Mesenteric fat pad (tissue), 1 donor: ENCODE results near the gene IL13RA1. TPM values are rescaled to one million over a fixed set of nuclear protein-coding genes. Genes with fewer than 3 reads are reported as not detected.
"Not testable (repeated sequence)": the region's sequence is repeated elsewhere in the genome, so short reads cannot be mapped to it uniquely, and the experiment has no call there.

Source experiments
- DNase-seq: peaks from one replicate; pipeline ENCODE4 v3.0.0-alpha.2; 2020; ENCODE audit warnings: low spot score
- total RNA-seq: library from RNA; stranded (reverse); fragmentation: NEBNext Ultra II Directional; extraction: Animal tissue kit (Norgen Biotek cat#: 25700); gene quantifications from one replicate; pipeline ENCODE4 v1.2.1, GENCODE V29; 2021
- donor health status: DM: yes; HTN: yes; CAD: no.

The IL13RA1 gene
- total RNA-seq, 1 donor from 2014 or later, result 66.7 TPM

DNA sequence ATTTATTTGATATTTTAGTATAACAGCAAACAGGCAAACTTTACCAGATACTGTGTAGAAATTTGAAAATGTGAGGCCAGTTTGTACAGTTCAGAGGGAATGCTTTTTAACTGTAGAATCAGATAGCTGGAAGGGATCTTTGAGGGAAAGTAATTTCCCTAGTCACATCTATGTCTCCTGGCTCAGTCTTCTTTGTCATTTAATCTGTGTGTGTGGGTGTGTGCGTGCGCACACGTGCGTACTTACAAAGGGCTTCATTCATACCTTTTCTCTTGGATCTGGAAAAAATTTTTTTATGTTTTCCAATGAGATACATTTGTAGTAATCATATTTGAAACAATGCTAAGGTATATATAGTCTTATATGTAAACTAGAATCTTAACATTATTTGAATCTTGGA lies 44.6 kb downstream of the IL13RA1 start:
- DNase-seq, result no peak

DNA sequence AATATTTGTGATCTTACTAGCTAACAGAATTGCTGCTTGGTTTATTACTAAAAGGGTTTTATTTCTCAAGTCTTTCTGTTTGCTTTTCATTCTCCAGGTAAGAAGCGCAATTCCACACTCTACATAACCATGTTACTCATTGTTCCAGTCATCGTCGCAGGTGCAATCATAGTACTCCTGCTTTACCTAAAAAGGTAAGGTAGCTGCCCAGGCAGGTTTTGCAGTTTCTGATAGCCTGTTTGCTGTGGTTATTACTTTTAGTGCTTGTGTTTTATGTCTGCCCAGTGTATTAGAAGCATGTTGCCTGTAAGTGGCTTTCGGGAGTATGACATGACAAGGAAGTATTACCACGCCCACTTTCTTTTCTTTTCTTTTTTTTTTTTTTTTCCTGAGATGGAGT lies 46.4 kb downstream of the IL13RA1 start:
- DNase-seq, result no peak

DNA sequence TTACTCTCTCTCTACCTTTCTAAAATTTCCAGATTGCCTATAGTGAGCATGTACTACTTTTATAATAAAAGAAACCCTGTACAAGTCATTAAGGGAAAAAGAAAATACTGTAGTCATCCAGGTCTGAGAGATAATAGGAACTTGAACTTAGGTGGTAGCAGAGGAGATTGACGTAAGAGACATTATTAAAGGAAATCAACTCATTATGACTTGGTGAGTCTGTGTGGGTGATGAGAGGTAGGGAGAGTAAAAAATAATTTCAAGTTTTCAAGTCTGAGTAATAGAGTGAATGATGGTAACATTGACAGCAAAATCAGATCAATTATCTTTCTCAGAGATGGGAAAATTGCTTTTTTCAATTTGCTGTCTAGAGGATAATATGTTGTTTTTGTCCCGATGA lies 52.2 kb downstream of the IL13RA1 start:
- DNase-seq, result no peak

DNA sequence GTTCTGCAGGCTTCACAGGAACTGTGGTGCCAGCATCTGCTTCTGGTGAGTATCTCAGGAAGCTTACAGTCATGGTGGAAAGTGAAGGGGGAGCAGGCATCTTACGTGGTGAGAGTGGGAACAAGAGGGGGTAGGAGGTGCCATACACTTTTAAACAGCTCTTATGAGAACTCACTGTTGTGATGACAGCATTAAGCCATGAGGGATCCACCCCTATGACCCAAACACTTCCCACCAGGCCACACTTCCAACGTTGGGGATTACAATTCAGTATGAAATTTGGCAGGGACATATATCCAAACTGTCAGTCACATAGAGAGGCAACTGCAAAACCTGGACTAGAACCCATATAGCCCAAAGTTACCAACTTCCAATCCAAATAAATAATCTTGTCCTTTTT lies 53.1 kb downstream of the IL13RA1 start:
- no peak for DNase-seq

DNA sequence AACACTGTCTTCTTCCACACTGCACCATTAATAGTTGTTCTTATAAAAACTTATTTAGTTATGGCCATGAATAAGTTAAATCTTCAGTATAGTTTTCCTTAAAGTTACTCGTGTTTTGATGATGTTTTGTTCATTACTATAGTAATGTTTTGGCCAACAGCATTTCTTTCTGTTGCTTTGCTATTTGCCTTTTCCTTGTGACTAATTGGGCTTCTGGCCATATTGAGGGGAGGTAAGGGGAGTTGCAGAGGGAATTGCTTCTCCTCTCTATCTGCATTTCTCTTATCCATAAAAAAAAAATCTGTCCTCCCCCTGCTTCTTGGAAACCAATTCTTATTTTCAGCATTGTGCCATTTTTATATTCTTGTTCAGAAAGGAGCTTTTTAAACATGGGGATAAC lies 53.5 kb downstream of the IL13RA1 start:
- DNase-seq, result no peak

DNA sequence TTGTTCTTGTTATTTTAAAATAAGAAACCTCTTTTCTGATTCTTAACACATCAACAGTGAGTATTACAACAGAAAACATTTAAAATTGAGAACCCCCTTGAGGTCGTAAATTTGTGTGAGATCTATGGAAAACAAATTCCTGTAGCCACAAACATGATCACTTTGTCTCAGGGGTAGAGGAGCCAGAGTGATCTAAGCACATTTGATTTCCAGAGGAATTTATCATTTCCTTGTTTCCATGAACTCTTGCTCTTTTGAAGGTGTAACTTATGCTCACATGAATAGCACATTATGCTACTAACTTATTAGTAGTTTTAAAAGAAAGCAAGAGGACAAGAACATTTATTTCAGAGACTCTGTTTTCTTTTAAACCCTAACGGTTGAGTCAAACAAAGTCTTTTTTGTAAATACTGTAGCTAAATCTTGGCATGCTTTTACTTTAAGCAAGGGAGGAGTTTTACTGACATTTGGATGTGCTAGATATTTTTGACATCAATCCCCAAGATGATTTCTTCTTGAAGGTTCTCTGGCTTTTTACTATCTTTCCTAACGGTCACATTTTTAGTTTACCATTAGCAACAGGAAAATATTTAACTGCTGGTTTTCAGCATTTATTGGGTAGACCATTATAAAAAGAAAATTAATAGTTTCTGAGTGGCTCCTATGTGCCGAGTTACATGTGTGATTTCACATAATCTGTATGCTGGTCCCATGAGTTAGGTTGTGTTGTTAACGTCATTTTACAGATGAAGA lies 68.3 kb downstream of the IL13RA1 start:
- DNase-seq, result no peak

DNA sequence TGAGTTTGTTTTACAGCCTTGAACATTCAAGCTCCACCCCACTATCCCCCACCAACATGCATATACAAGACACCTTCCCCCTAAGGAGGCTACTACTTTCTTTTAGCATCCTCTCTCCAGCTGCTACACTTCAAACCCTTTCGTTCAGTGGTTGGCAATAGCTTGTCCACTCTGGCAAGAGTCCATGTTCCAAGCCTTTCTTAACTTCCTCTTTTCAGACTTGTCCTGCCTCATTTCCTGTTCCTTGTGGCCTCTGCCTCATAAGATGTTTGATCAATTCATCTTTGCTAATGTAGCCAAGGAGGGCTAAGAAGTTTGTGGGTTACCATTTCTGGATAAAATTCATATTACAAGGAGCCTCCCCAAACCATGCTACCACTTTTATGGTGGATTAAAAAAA lies 75.5 kb downstream of the IL13RA1 start:
- no peak for DNase-seq

DNA sequence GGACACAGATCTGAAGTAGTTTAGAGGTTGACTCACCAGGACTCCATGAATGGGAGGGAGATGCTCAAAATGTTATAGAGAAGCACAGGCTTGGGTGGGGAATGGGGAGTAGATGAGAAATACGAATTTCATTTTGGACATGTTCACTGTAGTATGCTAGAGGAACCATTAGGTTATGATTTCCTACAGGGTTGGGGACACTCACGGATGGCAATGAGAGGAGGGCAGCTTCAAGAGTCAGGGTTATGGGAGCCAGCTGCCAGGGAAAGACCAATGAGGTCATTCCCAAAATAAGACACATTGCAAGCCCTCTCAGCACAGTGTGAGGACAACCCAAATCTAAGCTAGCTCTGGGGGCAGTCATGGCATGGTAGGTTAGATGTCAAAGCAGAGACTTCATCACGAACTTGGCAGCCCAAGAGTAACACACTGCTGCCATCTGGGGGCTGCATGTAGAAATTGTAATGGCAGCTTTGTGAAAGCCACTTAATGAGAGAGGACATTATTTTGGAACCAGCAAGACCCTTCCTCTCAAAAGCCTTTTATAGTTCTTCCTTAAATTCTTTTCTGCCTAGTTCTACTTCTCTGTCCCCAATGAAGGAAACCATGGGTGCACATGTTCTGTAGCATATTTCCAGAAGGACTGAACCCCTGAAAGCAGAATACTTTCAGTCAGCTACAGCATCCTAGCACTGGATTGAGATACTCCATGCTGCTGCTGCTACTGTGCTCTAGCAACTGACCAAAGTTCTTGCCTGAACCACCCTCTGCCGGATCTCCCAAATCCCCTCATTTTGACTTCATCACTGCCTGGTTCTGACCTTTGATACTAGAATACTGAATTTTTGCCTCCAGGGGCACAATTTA lies 80.0 kb downstream of the IL13RA1 start:
- DNase-seq, result no peak

DNA sequence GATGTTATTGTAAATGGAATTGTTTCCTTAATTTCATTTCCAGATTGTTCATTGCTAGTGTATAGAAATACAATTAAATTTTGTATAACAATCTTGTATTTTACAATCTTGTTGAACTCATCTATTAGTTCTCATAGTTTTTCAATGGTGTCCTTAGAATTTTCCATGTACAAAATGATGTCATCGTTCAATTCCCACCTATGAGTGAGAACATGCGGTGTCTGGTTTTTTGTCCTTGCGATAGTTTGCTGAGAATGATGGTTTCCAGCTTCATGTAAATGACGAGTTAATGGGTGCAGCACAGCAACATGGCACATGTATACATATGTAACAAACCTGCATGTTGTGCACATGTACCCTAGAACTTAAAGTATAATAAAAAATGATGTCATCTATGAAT lies 89.9 kb downstream of the IL13RA1 start:
- DNase-seq, result not testable (repeated sequence)

DNA sequence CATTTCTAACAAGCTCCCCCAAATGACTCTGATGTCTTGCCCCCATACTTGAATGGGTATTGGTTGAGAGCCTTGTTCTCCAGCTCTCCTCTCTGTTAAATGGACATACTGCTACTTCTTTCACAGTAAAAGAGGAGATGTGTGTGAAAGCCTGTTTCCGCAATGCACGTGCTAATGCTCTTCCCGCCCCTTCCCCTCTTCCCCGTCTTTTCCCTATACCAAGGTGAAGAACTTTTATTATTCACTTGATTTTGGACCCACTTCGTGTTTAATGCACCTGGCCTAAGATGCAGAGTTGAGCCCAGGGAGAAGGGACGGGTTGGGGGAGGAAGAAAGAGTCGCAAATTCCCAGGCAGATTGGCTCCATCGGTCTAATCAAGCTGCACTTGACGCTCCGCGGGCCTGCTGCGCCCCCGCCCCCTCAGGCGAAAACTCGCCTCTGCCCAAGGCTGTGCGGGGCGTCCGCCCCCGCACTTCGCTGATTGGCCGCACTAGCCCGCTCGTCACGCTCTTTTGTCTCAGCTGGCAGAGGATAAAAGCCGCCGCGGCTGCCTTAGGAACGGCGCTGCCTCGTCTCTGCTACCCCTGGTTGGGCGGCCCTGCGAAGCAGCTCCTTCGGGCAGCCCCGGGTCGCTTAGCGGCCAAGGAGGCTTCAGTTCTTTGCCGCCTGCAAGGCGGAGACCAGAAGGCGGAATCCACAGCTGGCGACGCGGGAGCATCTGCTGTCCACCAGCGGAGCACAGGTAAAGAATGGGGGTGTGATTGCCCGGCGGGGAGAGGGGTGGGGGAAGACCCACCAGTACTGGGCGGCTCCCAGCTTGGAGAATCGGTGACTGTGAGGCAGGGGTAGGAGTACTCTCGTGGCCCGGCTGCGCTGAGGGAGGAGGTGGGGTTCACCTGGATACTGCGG lies 96.1 kb downstream of the IL13RA1 start, which contains the start of gene ZCCHC12:
Gene ZCCHC12 (plus strand): TSS at position 562 of the 910 bp plus-strand sequence. CDS start 1,421 bp downstream, outside the sequence.
- DNase-seq, result no peak

DNA sequence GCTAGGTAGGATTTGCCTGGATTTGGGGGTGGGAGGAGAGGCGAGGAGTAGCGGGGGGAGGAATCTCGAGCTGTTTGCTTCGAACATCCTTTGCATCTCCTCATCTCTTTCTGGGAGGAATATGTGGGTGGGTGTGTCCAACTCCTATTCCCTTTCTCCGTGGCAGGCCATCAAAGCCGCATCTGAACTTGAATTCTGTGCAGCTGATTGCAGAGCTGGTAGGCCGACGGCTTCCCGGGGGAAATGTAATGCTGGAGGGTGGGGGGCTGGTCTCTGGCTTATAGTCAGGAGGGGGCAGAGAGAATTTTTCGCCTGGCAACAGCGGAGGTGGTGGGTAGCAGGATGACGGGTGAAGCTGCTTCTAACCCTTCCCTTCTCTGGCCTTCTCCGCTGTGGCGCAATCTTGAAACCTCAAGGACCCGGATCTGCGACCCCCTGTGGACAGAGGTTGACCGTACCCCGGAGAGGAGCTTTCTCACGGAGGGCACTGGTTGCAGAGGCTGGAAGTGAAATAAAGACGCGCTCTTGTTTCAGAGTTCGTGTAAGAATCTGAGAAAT lies 96.8 kb downstream of the IL13RA1 start:
- no peak for DNase-seq

DNA sequence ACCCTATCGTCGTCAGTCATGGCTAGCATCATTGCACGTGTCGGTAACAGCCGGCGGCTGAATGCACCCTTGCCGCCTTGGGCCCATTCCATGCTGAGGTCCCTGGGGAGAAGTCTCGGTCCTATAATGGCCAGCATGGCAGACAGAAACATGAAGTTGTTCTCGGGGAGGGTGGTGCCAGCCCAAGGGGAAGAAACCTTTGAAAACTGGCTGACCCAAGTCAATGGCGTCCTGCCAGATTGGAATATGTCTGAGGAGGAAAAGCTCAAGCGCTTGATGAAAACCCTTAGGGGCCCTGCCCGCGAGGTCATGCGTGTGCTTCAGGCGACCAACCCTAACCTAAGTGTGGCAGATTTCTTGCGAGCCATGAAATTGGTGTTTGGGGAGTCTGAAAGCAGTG lies 97.8 kb downstream of the IL13RA1 start:
- no peak for DNase-seq

DNA sequence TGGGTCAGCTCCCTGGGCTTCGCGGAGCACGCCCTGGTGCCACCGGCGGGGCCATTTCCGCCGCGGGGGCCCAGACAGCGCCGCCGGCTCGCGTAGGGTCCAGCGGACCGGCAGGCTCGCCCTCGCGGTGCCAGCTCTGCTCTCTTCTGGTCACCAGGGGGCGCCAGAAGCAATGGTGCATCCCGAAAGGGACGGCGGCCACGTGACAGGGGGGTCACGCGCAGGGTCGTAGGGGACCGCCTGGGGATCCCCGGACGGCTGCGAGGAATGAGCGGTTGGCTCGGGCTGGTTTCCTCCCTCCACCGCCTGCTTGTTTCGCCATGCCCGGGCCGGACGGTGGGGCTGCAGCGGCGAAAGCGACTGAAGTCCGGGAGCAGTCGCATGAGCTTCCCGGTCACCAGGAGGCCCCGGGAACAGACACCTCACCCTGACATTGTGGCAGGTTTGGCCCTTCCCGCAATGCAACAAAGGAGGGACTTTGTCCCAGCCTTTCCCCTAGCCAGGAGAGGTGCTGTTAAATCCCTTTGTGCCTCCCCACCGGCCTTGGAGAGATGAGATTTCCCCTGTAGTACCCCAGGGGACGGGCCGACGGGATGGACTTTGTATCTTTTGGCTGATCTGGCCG lies 112.0 kb downstream of the IL13RA1 start:
- DNase-seq, result peak; percentile 91

Other genes starting within 250 kb of the IL13RA1 start
- 117 TPM for gene DOCK11, start 231.8 kb upstream of the IL13RA1 start, total RNA-seq
- gene ZCCHC12, start 96.2 kb downstream of the IL13RA1 start, total RNA-seq, result not detected
- 13.1 TPM for gene LONRF3, start 247.0 kb downstream of the IL13RA1 start, total RNA-seq